Lower lobe of right lung (tissue), 2 donors: ENCODE results near the gene GPR155. TPM values are rescaled to one million over a fixed set of nuclear protein-coding genes. Genes with fewer than 3 reads are reported as not detected.

Experiments used
- ATAC-seq, 2 donors: fragments of 200-7000 bp; cut with Tn5 transposase; one replicate each; pipeline ENCODE4 v1.9.1; 2020 to 2022; ENCODE audit warnings: mild to moderate bottlenecking in 2 of 2, moderate library complexity in 2 of 2
- DNase-seq: peaks from one replicate; pipeline ENCODE4 v3.0.0-alpha.2; 2020
- H3K27ac ChIP-seq: fragments of 200-600 bp; one replicate; pipeline ENCODE4 v1.8.0; 2022
- H3K27me3 ChIP-seq: fragments of 200-600 bp; one replicate; pipeline ENCODE4 v1.8.0; 2022; ENCODE audit warnings: low read depth
- H3K36me3 ChIP-seq: fragments of 200-600 bp; one replicate; pipeline ENCODE4 v1.8.0; 2022; ENCODE audit warnings: mild to moderate bottlenecking
- H3K4me1 ChIP-seq: fragments of 200-600 bp; one replicate; pipeline ENCODE4 v1.8.0; 2022
- H3K4me3 ChIP-seq: fragments of 200-600 bp; one replicate; pipeline ENCODE4 v1.8.0; 2022; ENCODE audit warnings: mild to moderate bottlenecking
- H3K9me3 ChIP-seq: fragments of 200-600 bp; one replicate; pipeline ENCODE4 v1.8.0; 2022
- CTCF ChIP-seq: fragments of 200-600 bp; IDR thresholded peaks from one replicate; pipeline ENCODE4 v1.8.0; 2022; ENCODE audit warnings: antibody characterized with exemption, mild to moderate bottlenecking
- intact Hi-C: fragments of 100-400 bp; cut with DNase I; formaldehyde crosslinking; loops from one replicate; pipeline ENCODE4 v1.11.0; 2022
- total RNA-seq: library from RNA; stranded (reverse); fragmentation: NEBNext Ultra II Directional; extraction: Animal tissue kit (Norgen Biotek cat#: 25700); gene quantifications from one replicate; pipeline ENCODE4 v1.2.1, GENCODE V29; 2021
- donor health status: DM: no; HTN: yes; CAD: no; lungs with severe emphysema.

GPR155 gene
- total RNA-seq, 1 donor from 2014 or later = 6.2 TPM

DNA sequence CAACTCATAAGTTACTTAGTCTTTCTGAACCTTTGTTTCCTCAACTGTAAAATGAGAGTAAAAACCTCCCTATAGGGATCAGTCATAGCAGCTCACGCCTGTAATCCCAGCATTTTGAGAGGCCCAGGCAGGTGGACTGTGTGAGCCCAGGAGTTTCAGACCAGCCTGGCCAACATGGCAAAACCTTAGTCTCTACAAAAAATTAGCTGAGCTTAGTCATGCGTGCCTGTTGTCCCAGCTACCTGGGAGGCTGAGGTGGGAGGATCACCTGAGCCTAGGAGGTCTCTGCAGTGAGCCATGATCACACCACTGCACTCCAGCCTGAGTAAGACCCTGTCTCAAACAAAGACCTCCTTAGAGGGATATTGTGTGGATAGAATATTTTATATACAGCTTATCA lies 2.3 kb downstream of the GPR155 start:
- TF ChIP-seq CTCF = no peak
- no peak for DNase-seq
- ATAC-seq = no peak
- intact Hi-C loops = no loop called here
- no peaks in the 10 kb centered on the region for H3K27me3 ChIP-seq
- H3K9me3 ChIP-seq = no peaks in the 10 kb centered on the region
- H3K4me1 ChIP-seq = peaks cover 15% of the 10 kb centered on the region
- H3K4me3 ChIP-seq = no peak overlapping the region
- H3K36me3 ChIP-seq = peaks cover 4% of the 10 kb centered on the region
- no peak overlapping the region for H3K27ac ChIP-seq

DNA sequence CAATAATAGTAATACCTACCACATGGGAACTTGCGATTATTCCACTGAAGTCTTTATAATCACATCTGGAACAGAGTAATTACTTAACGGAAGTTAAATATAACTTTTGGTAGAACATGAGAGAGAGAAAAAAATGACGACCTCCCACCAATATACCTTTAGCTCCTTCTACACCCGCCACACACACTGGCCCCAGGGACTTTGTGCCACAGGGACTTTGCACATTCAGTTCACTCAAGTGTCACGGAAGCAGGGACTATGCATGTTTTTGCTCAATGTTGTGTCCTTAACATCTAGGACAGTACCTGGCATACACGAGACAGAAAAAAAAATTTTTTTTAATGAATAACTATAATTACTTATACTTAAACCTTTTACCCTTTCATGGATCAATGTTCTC lies 4.0 kb downstream of the GPR155 start:
- intact Hi-C loops = no loop called here
- no peak for DNase-seq

GRCh38 chr2:174477759-174478158 lies 9.1 kb downstream of the GPR155 start:
- no peak for TF ChIP-seq CTCF
- Histone ChIP-seq H3K9me3 (no peaks in the 10 kb centered on the region), H3K4me3 (no peak overlapping the region), H3K36me3 (peaks cover 4% of the 10 kb centered on the region), H3K4me1 (no peaks in the 10 kb centered on the region), H3K27me3 (no peaks in the 10 kb centered on the region), H3K27ac (no peak overlapping the region)
- no peak for DNase-seq
- ATAC-seq = no peak
- intact Hi-C loops = no loop called here

More for the DNA sequence above, 4.0 kb downstream of the GPR155 start:
- H3K9me3 ChIP-seq = no peaks in the 10 kb centered on the region
- H3K4me3 ChIP-seq = no peak overlapping the region
- peaks cover 15% of the 10 kb centered on the region for H3K4me1 ChIP-seq
- H3K36me3 ChIP-seq = peaks cover 4% of the 10 kb centered on the region
- TF ChIP-seq CTCF = no peak
- H3K27ac ChIP-seq = no peak overlapping the region
- no peak for ATAC-seq
- no peaks in the 10 kb centered on the region for H3K27me3 ChIP-seq

GRCh38 chr2:174473796-174474195 lies 13.0 kb downstream of the GPR155 start:
- ATAC-seq (no peak), DNase-seq (no peak)
- Histone ChIP-seq H3K4me3 (no peak overlapping the region), H3K4me1 (no peaks in the 10 kb centered on the region), H3K36me3 (no peaks in the 10 kb centered on the region), H3K27me3 (no peaks in the 10 kb centered on the region), H3K9me3 (no peaks in the 10 kb centered on the region), H3K27ac (no peak overlapping the region)
- no peak for TF ChIP-seq CTCF
- intact Hi-C loops = no loop called here

- H3K9me3 ChIP-seq = no peaks in the 10 kb centered on the region
- no peak overlapping the region for H3K4me3 ChIP-seq
- intact Hi-C loops = no loop called here
- H3K36me3 ChIP-seq = no peaks in the 10 kb centered on the region
- H3K27me3 ChIP-seq = no peaks in the 10 kb centered on the region
- ATAC-seq = no peak
- H3K4me1 ChIP-seq = no peaks in the 10 kb centered on the region
- no peak for TF ChIP-seq CTCF
- no peak overlapping the region for H3K27ac ChIP-seq
- DNase-seq = no peak
These were observed 21.5 kb downstream of the GPR155 start for GRCh38 chr2:174465327-174465726.

GRCh38 chr2:174461221-174461620 lies 25.6 kb downstream of the GPR155 start:
- ATAC-seq (no peak), DNase-seq (no peak)
- Histone ChIP-seq H3K4me3 (no peak overlapping the region), H3K27ac (no peak overlapping the region), H3K36me3 (peaks cover 7% of the 10 kb centered on the region), H3K9me3 (no peaks in the 10 kb centered on the region), H3K27me3 (no peaks in the 10 kb centered on the region), H3K4me1 (no peaks in the 10 kb centered on the region)
- intact Hi-C loops = loop anchor here (5.0 kb wide), 1 partner anchor 226 kb away; no protein-coding TSS in a partner anchor
- no peak for TF ChIP-seq CTCF
